C4-2B (cell line): ENCODE data around the gene HSH2D.

Source experiments
- CTCF ChIP-seq: fragments of 450-650 bp; conservative IDR thresholded peaks from 2 replicates; pipeline ENCODE4 v1.5.1; 2017; ENCODE audit warnings: mild to moderate bottlenecking
- ZFX ChIP-seq: fragments of 450-650 bp; IDR thresholded peaks from 2 replicates; pipeline ENCODE4 v1.6.1; 2017

GRCh38 chr19:16201011-16201391 is 57.5 kb downstream of the HSH2D start:
- no peak for TF ChIP-seq CTCF
- TF ChIP-seq ZFX = no peak
